SW 1271 (cell line): Measurements from ENCODE around the gene GRB2.
"Not testable (repeated sequence)": the region's sequence is repeated elsewhere in the genome, so short reads cannot be mapped to it uniquely, and the experiment has no call there.

Experiments used
- DNase-seq, 2 experiments: peaks; one replicate each; lab custom pipeline; 2025; lab: John Stamatoyannopoulos, UW

The GRB2 gene

GRCh38 chr17:75318615-75319222 lies 86.8 kb downstream of the GRB2 start:
- no peak for DNase-seq

GRCh38 chr17:75318211-75318610 lies 87.3 kb downstream of the GRB2 start:
- no peak for DNase-seq

- no peak for DNase-seq
These were observed 87.8 kb downstream of the GRB2 start for GRCh38 chr17:75317671-75318070.

GRCh38 chr17:75316253-75316652 lies 89.2 kb downstream of the GRB2 start:
- DNase-seq = no peak

GRCh38 chr17:75315541-75316243 lies 89.8 kb downstream of the GRB2 start:
- no peak for DNase-seq

GRCh38 chr17:75313941-75314551 lies 91.4 kb downstream of the GRB2 start:
- DNase-seq = no peak

GRCh38 chr17:75308732-75309629 lies 96.5 kb downstream of the GRB2 start:
- no peak for DNase-seq

- no peak for DNase-seq
These were observed 97.3 kb downstream of the GRB2 start for GRCh38 chr17:75307957-75308731.

GRCh38 chr17:75301502-75302206 lies 103.8 kb downstream of the GRB2 start:
- DNase-seq = no peak

GRCh38 chr17:75301049-75301448 lies 104.4 kb downstream of the GRB2 start:
- DNase-seq = no peak

- DNase-seq = no peak
These were observed 105.2 kb downstream of the GRB2 start for GRCh38 chr17:75300280-75300679.

- no peak for DNase-seq
These were observed 110.0 kb downstream of the GRB2 start for GRCh38 chr17:75295201-75296158.

- DNase-seq = not testable (repeated sequence)
These were observed 112.5 kb downstream of the GRB2 start for GRCh38 chr17:75292810-75293448.

- DNase-seq = peak in 1 of 2 experiments; percentile 62
These were observed 115.6 kb downstream of the GRB2 start for GRCh38 chr17:75289832-75290337.

- peak; percentile 94 to 97 for DNase-seq
These were observed 116.2 kb downstream of the GRB2 start, which contains the start of gene SLC25A19 for GRCh38 chr17:75289115-75289831. SLC25A19 (minus strand) TSS chr17:75289433; CDS start chr17:75286764, 2,669 bp downstream.

- peak in 1 of 2 experiments; percentile 37 for DNase-seq
These were observed 116.7 kb downstream of the GRB2 start for GRCh38 chr17:75288770-75289114.

- no peak for DNase-seq
These were observed 117.1 kb downstream of the GRB2 start for GRCh38 chr17:75288359-75288758.

GRCh38 chr17:75287221-75287620 lies 118.3 kb downstream of the GRB2 start:
- no peak for DNase-seq
